ENCODE data around the gene ACTR3C.
"Not testable (repeated sequence)": the region's sequence is repeated elsewhere in the genome, so short reads cannot be mapped to it uniquely, and the experiment has no call there.

Gene ACTR3C

DNA sequence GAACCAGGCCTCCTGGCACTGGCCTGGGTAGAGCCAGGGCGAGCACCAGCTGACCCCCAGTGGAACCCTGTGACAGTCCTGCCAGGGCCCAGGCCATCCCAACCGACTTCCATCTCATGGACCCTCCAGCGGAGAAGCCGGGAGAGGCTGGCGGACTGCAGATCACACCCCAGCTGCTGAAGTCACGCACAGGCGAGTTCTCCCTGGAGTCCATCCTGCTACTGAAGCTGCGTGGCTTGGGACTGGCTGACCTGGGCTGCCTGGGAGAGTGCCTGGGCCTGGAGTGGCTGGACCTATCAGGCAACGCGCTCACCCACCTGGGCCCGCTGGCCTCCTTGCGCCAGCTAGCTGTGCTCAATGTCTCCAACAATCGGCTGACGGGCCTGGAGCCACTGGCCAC is 13.4 kb upstream of the ACTR3C start:
- ATAC-seq, result no peak
- DNase-seq, result no peak

DNA sequence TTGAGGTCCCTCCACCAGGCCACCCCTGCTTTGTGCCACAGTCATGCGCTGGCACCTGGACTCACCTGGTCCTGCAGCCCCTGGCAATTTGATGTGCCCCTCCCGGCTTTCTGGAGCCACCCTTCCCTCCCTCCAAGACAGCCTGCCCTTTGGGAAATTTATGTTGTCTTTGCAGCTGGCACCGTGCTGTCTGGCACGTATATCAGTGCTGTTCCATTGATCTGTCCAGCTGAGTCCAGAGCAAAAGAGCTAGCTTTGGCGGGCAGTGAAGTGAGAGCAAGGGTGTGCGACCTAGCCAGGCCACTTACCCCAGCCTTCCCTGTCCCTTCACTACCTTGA is 12.4 kb upstream of the ACTR3C start:
- ATAC-seq, result no peak

DNA sequence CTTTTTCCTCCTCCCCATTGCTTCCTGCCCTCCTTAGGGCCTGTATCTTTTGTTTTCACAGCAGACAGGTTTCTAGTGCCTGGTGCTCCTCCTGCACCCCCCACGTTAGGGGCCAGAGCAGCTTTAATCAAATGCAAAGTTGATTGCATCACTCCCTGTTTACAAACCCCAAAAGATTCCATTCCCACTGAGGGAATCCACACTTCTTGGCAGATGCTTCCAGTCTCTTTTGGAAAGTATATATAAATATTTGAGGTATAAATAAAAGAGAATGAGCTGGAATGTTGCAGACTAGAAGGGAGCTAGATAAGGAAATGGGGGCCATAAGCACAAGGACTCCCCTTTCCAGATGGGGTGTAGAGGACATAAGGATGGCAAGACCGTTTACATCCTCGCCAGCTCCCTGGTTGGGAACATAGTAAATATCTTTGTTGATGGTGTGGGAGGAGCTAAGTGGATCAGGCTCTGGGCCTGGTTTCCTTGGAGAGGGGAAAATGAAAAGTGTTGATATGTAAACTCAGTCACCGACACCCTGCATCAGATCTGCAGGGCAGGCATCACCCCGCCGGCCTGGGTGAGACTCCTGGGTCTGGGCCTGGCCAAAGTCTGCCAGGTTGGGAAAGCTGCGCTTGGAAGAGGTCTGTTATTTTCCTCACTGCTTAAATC is 11.9 kb upstream of the ACTR3C start:
- ATAC-seq, result no peak
- no peak for DNase-seq

More for the DNA sequence above, 12.4 kb upstream of the ACTR3C start:
- DNase-seq, result no peak

DNA sequence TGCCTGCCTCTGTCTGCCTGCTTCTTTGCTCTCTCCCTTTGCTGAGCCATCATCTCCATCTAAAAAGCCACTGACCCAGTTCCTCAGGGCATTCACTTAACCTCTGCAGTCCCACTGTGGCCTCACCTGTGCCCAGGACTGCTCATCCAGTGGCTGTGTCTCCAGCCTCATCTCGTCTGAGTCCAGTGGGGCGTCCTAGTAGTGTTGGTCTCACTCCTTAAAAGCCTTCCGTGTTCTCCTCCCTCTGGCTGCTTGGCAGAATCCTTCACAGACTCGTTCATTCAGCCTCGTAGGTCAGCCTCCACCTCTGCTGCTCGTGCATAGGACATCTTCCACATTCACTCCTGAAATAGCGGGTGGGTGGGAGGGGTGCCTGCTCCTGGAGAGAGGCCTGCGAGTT is 10.8 kb upstream of the ACTR3C start:
- no peak for ATAC-seq
- no peak for DNase-seq

DNA sequence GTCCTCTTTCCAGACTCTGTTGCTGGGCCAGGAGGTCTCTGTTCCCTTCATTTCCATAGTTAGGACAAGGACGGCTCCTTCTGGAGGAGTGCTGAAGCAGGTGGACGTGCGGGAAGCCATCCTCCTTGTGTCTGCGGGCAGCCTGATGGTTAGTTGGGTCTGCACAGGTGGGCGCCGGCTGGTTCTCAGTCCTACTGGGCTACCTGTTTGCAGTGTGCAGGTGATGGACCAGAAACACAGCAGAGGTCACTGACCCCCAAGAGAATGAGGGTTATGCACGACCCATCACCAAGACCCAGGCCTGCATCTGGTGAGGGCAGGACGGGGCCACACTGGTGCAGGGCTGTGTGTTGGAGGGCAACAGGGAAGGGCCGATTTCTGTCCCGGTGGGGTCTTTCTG is 10.3 kb upstream of the ACTR3C start:
- no peak for ATAC-seq
- DNase-seq, result no peak

DNA sequence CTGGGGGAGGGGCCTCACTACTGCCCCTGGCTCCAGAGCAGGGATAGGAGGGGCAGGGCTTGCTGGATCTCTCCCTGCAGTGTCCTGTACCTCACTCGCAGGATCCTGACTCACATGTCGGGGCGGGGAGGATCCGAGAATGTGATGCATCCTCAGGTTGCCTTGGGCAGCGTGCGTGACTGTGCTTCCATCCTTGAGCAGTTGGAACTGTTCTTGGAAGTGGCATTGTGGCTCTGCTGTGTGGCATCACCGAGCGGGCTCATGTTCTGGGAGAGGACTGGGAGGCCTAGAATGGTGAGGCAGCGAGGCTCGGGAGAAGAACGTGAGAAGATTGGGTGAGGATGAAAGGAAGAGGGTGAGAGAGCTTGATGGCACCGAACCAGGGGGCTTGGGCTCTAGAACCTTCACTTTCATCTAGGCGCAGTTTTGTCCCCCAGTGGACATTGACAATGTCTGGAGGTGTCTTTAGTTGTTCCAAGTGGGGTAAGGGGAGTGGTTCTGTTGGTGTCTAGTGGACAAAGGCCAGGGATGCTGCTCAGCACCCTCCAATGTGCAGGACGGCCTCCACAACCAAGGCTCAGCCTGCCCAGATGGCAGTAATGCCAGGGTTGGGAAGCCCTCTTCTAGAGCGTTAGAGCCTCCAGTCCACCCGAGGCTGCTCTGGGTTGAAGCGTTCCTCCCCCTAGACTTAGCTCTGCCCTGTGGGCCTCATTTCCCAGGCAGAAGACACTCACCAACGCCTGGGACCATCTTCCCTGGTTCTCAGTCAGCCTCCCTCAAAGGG is 9.7 kb upstream of the ACTR3C start:
- ATAC-seq (no peak), DNase-seq (no peak)

DNA sequence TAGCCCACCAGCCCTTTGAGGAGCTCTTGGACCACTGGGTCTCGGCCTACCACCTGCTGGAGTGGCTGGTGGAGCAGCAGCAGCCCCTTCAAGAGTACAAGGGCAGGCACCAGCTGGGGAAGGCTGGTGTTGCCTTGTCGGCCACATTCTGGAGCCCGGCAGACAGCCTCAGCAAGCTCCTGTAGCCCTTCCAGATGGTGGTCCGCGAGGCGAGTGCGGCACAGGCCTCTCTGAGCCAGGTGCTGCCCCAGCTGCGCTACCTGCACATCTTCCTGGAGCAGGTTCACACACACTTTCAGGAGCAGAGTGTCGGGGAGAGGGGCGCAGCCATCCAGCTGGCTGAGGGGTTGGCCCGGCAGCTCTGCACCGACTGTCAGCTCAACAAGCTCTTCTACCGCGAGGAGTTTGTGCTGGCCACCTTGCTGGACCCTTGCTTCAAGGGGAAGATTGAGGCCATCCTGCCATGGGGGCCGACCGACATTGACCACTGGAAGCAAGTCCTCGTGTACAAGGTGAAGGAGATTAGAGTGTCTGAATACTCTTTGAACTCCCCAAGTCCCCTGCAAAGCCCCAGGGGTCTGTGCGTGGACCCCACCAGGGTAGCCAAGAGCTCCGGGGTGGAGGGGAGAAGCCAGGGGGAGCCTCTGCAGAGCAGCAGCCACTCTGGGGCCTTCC is 7.0 kb upstream of the ACTR3C start:
- ATAC-seq (no peak), DNase-seq (no peak)

DNA sequence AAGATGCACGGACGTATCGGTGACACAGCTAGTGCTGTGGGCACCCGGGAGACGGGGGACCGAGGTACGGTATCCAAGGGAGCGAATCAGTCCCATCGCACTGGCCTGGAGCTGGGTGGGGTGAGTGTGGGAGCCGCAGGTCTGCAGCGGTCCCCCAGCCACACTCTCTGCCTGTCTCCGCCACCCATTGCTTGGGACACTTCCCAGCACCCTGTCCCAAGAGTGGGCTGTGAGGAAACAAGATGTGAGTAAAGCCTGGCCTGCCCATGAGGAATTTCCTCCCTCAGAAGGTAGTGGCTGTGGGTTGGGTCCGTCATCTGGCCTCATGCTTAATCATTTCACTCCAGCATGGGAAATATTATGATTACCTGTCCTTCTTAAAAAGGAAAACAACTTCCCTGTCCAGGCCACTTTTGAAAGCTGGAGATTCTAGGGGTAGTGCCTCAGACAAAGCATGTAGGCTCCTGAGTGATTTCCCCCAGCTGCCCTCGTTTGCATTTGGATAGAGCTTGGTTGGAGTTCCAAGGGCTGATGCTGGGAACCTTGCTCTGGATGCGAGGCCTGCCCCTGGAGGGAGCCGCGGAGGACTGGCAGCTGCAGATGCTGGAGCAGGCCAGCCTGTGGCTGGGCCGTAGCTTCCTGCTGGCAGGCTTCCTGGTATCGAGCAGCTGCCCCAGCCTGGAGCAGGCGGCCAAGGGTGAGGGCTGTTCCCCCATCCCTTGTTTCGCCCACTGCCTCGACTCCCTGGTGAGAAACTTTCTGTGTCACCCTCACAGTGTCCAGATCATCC is 6.2 kb upstream of the ACTR3C start:
- ATAC-seq (no peak), DNase-seq (no peak)

DNA sequence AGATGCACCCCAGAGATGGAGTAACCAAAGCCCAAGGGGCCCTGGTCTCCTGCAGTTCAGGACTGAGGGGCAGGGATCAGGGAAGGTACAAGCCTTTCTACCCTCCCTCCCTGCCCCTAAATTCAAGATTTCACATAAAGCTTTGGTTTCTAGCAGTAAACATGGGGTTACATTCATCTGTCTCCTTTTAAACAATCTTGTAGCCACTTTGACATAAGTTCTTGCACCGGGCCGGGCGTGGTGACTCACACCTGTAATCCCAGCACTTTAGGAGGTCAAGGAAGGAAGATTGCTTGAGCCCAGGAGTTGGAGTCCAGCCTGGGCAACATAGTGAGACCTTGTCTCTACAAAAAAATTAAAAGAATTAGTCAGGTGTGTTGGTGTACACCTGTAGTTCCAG is 4.0 kb upstream of the ACTR3C start:
- ATAC-seq (no peak), DNase-seq (no peak)

DNA sequence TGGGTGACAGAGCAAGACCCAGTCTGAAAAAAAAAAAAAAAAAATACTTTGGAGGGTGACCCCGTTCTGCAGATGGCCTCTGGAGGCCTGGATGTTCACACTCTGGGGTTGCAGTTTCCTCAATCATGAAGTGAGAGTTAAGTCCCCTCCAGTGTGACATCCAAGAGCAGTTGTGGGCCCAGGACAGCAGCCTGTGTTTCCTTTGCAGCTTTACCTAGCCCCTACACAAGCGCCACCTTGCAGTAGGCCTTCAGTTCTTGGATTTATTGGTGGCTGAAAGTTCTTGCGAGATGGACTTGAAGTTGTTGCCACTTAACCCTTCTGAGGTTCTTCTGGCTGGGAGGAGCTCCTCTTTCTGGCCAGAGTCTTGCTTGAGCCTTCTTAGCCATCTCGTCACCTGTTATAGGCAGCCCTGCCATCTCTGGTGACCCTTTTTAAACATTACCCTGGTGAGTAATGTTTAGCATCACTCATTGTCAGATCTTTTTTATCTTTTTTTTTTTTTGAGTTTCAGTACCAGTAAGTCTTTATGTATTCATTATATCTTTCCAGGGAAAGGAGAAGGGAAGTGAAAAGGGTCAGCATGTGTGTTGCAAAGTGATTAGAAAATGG is 3.4 kb upstream of the ACTR3C start:
- DNase-seq (no peak), ATAC-seq (no peak)

DNA sequence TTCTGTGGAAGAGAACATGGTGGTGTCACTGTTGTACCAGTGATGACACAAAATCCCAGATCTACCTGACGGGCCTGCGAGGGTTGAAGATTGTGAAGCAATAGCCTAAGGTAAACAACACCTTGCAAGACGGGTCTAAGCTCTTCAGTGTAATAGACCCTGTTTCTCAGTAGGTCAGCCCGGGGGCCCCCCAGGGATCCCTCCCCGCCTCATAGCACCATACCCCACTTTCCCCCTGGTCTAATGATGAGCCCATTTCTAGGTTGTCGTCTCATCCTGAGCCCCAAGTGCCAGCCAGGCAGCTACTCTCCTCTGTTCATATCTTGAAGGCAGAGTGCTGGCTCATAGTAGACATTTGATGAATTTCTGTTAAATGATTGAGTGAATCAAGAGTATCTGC is 2.6 kb upstream of the ACTR3C start:
- ATAC-seq (no peak), DNase-seq (no peak)

DNA sequence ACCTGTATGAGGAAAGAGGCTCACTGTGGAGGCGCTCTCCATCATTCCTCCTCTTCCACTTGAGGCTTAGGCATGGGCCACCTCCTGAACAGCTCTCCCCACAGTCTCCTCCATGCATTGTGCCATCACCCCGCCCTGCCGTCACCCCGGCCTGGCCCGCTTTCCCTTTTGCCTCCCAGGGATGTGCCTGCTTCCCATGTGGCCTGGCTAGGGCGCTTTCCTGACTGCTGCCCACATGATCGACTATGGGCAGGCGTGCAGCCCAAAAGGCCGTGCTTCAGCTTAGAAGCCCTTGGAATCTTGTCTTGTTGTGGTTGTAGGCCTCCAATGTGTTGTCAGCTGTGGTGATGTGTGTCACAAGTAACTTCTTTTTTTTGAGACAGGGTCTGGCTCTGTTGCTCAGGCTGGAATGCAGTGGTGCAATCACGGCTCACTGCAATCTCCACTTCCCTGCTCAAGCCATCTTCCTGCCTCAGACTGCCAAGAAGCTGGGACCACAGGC is 1.8 kb upstream of the ACTR3C start:
- DNase-seq (no peak), ATAC-seq (no peak)

DNA sequence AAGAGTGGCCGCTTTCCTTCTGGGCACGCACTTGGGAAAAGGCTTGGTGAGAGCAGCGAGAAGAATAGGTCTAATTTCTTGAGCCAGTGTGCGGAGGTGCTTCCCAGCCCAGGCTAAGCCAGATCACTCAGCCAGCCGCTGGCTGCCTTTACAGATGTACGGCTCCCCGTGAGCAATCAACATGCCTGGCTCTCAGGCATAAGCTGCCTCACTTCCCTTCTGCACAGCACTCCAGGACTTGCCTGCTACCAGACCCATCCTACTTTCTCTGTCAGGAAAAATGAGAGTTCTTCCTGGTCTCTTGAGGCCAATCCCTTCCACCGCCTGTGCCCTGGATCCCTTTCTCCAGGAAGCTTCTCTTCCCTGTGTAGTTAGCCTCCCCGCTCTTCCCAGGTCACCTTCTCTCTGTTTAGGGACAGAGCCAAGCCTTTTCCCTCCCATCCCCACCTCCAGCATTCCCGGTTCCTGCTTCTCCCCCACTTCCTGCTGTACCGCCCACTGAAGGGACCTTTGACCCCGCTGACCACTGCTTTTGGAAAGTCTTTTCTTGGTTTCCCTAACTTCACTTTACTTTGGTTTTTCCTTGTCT is 1.1 kb upstream of the ACTR3C start:
- no peak for ATAC-seq
- DNase-seq, result no peak

DNA sequence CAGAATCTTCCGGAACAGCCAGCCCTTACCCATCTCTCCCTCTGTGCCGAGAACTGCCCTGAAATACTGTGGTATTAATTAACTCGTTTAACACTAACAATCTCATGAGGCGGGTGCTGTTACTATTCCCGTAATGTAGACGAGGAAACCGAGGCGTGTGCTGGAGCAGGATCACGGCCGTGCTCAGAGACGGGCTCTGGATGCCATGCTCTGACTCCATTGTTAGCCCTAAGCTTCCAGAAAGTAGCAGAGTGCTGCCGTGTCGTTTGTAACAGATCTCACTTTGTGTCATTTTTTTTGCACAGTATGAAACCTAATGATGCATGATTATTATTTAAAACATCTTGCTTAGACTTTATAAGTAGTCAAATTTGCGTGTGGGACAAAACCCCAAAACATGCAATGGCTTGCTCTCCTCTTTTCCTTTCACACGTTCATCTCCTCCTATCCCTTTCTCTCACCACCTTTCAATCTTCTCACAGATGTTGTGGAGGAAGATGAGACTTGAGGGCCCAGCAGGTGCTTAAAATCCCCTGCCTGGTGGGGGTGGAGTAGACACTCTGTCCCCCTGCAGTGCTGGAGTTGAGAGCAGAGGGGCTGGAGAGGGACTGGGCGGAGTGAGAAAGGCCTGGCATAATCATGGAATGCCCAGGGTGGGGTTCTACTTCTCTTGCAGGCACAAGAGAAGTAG is 482 bp upstream of the ACTR3C start:
- peak; percentile 6 for ATAC-seq
- DNase-seq, result no peak

DNA sequence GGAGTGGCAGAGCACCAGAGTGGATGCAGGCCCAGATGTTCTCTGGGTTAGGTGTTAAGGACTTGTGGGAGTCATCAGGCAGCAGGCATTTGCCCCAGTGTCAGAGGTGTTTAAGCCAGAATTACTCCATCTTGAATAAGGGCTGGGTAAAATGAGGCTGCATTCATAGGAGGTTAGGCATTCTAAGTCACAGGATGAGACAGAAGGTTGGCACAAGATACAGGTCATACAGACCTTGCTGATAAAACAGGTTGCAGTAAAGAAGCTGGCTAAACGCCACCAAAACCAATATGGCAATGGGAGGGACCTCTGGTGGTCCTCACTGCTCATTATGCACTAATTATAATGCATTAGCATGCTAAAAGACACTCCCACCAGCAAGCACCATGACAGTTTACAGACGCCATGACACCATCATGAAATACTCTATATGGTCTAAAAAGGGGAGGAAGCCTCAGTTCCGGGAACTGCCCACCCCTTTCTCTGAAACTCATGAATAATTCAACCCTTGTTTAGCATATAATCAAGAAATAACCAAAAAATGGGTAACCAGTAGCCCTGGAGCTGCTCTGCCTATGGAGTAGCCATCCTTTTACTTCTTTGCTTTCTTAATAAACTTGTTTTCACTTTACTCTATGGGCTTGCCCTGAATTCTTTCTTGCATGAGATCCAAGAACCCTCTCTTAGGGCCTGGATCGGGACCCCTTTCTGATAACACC is 1.1 kb downstream of the ACTR3C start:
- DNase-seq (peak; percentile 67), ATAC-seq (peak; percentile 36)

DNA sequence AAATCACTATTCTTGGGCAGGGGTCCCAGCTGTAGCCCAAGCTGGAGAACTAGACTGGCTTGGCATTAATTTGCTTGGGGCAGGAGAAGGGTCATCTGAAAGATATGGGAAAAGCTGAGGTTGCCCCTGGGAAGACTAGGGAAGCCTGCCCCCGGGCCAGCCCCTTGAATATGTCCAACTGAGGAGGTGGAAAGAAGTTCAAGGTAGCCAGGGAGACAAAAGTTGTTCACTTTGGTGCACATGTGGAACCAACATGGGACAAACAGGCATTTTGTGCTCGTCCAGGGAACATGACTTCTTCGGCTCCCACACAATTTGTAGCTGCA is 1.6 kb downstream of the ACTR3C start:
- no peak for ATAC-seq
- no peak for DNase-seq

DNA sequence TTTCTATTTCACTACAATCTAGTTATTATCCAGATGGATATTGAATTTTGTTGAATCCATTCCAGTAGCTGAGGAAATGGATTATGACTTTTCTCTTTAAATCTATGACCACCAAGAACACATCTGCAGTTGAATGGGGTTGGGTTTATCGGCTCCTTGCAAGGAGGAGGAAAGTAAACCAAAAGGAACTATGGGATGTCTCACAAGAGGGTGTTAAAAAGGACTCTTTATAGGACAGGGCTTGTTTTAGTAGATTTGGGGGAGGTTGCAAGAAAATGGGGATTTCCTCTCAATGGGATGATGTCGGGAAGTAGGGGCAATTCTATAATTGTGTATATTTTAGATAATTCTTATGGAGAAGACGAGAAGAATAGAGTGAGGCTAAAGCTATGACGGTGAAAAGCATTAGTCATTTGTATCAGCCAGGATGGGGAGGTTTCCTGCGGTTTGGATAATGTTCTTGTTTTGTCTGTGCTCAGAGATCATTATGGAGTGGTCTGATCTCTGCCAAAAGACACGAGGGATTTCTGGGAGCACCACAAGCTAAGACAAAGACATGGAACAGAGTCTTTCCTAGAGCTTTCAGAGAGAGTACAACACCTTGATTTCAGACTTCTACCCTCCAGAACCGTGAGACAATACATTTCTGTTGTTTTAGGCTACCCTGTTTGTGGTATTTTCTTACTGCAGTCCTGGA is 5.4 kb downstream of the ACTR3C start:
- DNase-seq (no peak), ATAC-seq (no peak)

DNA sequence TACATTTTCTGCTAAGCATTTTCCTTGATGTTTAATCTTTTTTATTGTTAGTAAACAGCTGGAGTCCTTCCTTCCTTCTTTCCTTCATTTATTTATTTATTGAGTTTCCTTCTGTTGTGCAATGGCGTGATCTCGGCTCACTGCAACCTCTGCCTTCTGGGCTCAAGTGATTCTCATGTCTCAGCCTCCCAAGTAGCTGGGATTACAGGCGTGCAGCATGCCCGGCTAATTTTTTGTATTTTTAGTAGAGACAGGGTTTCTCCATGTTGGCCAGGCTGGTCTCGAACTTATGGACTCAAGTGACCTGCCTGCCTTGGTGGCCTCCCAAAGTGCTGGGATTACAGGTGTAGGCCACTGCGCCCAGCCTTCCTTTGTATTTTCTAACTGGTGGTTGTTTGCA is 6.4 kb downstream of the ACTR3C start:
- not testable (repeated sequence) for DNase-seq, ATAC-seq

DNA sequence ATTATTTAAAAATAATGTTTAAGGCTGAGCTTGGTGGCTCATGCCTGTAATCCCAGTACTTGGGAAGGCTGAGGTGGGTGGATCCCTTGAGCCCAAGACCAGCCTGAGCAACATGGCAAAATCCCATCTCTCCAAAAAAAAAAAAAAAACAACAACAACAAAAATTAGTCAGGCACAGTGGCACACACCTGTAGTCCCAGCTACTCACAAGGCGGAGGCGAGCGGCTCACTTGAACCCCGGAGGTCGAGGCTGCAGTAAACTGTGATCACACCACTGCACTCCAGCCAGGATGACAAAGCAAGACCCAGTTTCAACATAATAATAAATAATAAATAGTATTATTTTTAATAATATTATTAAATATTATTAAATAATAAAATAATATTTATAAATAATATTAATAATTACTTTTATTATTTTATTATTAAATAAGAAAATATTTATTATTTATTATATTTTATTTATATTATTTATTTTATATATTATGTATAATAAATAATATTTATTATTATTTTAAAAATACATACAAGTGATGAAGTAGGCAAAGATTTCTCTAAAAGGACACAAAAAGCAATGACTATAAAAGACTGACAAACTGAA is 8.6 kb downstream of the ACTR3C start:
- ATAC-seq (no peak), DNase-seq (no peak)

DNA sequence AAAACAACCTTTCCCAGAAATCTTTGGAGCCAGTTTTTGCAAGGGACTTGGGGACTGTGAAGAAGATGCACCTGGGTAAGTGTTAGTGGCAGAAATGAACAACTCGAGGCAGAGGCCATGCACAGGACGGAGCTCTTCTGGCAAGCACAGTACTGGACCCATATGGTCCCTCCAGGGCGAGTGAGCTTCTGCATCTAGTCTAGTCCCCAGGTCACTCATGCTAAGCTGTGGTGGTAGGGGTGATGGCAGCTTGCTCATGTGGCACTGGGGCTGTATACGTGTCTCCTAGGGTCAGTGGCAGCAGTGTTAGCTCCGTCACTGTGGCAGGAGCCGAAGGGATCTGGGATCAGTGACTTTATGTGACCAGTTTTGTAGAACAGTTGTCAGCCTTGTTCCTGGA is 9.5 kb downstream of the ACTR3C start:
- ATAC-seq, result no peak
- DNase-seq, result no peak
